SK-MEL-5 (cell line): ENCODE data around the gene MMRN2. TPM values are rescaled to one million over a fixed set of nuclear protein-coding genes. Genes with fewer than 3 reads are reported as not detected.
"Not testable (repeated sequence)": the region's sequence is repeated elsewhere in the genome, so short reads cannot be mapped to it uniquely, and the experiment has no call there.

Experiments
- DNase-seq: peaks from one replicate; pipeline ENCODE4 v3.0.0-alpha.2; 2016; ENCODE audit warnings: low read depth, low spot score
- in situ Hi-C: cut with HindIII; loops from 2 replicates; pipeline ENCODE4 v1.10.0; 2016; ENCODE audit warnings: low sequenced_read_pairs, high pct_unique_total_duplicates, low pct_unique_long_range_greater_than_20kb
- total RNA-seq: library from RNA; depleted of rRNA; stranded (reverse); fragments of >200 nt; shearing (Covaris generic); gene quantifications from 2 replicates; pipeline ENCODE4 v1.2.3, GENCODE V29; 2014

MMRN2 gene
- total RNA-seq, 1 experiment from 2014 or later = 0.08 TPM

- DNase-seq, in situ Hi-C loops: not testable (repeated sequence)
Observed at GRCh38 chr10:86934162-86934711, 23.2 kb downstream of the MMRN2 start.

DNA sequence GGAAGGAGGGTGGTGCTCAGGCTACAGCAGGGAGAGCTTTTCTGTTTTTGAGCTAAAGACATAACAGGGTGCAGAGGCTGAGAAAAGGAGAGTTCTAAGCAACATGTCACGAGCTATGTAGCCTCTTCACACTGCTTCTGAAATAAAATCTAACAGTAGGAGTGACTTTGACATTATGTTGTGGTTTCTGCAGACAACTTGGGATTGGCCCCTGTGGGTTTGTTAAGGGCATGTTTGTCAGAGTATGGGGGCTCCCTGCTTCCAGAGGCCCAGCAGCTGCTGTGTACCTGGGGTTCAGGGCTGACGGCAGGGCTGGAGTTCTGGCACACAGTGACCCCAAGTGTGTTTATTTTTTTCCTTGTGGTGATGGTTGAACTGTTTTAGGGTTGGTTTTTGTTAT lies 24.7 kb downstream of the MMRN2 start:
- DNase-seq = no peak
- in situ Hi-C loops = no loop called here

DNA sequence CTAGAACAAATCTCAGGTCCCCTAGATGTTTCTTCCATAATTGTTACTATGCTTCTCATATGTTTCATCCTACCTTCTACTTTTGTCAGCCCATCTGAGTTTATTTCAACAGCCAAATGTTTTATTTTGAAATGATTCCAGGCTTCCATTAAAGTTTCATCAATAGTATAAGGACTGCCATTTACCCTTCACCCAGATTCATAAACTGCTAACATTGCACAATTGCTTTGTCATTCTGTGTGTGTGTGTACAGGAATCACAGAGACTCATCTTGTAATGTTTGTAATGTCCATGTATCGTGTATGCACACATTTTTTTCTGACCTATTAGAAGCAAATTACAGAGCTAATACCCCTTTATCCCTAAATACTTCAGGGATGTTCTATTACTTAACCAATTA lies 25.5 kb downstream of the MMRN2 start:
- in situ Hi-C loops = no loop called here
- no peak for DNase-seq

DNA sequence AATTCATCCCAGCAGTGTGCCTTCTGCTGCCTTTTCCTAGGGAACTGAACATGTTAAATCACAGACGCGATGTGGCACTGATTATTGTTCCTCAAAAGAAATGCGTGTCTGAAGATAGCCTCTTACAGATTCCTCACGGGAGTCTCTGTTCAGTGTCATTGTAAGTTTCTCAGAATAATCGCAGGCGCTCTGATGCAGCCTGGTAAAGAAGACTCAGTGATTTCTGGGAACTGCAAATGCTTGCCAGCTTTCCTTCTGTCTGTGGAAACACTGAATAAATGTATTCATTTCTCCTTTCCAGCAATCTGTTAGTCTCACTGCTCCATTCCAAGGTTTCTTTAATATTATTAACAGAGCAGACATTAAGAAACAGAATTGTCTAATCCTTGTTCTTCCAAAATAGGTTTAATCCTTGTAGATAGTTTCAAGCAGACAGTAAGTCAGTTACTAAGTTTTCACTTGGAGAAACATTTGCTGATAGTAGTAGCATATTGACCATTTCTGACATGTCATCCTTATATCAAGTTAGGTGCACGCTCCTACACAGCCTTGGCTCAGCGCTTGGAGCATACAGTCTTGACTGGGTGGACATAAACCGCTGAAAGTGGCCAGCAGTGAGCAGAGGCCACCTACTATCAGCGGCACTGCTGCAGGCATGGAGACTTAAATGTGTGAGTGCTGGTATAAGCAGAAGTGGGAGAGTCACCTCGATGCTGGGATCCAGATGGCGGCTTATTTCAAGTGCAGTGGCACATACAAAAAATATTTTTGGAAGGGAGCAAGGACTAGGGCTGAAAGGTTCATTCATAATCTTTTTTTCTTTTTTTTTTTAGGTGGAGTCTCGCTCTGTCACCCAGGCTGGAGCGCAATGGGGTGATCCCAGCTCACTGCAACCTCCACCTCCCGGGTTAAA lies 27.7 kb downstream of the MMRN2 start:
- in situ Hi-C loops = no loop called here
- no peak for DNase-seq

- in situ Hi-C loops = no loop called here
- no peak for DNase-seq
Observed at GRCh38 chr10:86922553-86922961, 34.9 kb downstream of the MMRN2 start.

- in situ Hi-C loops = no loop called here
- no peak for DNase-seq
Observed at GRCh38 chr10:86918022-86918471, 39.4 kb downstream of the MMRN2 start.

DNA sequence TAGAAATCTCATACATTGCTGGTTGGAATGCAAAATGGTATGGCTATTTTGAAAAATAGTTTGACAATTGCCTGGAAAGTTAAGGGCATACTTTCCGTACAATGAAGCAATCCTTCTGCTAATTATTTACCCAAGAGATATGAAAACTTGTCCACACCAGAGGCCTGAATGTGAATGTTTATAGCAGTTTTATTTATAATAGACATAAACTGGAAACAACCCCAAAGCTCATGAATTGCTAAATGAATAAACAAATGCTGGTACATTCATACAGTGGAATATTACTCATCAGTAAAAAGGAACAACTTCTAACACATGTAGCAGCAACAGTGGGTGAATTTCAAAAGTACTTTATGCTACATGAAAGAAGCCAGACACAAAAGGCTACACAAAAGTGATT lies 42.7 kb downstream of the MMRN2 start:
- no peak for DNase-seq
- in situ Hi-C loops = no loop called here

GRCh38 chr10:86905429-86905828 lies 52.0 kb downstream of the MMRN2 start:
- in situ Hi-C loops = no loop called here

GRCh38 chr10:86904600-86904999 lies 52.8 kb downstream of the MMRN2 start:
- in situ Hi-C loops = no loop called here
- no peak for DNase-seq

More at GRCh38 chr10:86905429-86905828, 52.0 kb downstream of the MMRN2 start:
- DNase-seq = no peak

GRCh38 chr10:86900955-86901354 lies 56.5 kb downstream of the MMRN2 start:
- in situ Hi-C loops = no loop called here
- no peak for DNase-seq

GRCh38 chr10:86899670-86900276 lies 57.6 kb downstream of the MMRN2 start:
- in situ Hi-C loops = no loop called here
- peak; percentile 76 for DNase-seq

DNA sequence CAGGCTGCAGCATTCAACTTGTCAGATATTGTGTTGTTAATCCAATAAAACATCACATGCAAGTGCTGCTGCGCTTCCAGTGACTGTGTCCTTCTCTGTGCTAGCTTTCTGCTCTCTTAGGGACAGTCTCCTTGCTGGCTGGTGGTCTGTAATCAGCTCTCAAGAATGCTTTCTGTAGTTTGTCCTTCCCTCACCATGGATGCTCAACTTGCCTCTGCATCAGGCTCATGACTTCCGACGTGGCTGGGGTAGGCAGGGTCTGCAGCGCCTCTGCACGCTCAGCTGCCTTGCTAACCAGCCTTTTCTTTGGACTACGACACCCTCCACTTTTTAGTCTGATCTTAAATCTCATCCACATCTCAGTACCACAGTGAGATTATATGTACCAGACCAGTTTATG lies 58.3 kb downstream of the MMRN2 start:
- in situ Hi-C loops = no loop called here
- DNase-seq = no peak

GRCh38 chr10:86898511-86898910 lies 58.9 kb downstream of the MMRN2 start:
- no peak for DNase-seq
- in situ Hi-C loops = no loop called here

GRCh38 chr10:86889997-86890396 lies 67.4 kb downstream of the MMRN2 start:
- no peak for DNase-seq
- in situ Hi-C loops = no loop called here

DNA sequence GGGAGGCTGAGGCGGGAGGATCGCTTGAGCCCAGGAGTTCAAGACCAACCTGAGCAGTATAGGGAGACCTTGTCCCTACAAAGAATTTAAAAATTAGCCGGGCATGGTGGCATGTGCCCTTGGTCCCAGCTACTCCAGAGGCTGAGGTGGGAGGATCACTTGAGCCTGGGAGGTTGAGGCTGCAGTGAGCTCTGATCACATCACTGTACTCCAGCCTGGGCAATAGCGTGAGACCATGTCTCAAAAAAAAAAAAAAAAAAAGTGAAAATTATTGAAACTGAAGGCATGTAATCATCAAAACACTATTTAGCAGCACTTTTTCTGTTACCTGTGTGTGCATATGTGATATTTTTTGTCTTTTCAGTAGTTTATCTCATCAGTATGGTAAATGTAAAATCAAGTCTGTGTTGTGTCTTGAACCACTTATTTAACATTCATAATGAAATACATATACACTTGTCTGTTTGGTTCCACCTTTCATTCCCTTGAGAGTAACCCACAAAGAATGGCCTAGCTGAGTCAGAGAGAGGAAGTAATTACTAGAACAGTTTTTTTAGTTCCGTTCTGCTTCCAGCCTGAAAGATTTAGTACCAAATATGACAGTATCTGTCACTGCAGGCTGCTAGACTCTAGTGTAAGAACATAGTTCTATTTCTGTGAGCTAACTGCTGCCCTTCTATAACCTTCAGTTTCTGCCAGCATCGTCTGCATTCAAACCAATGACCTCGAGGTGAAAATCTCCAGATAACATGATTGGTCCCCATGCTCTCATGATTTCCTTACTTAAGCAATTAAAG lies 68.6 kb downstream of the MMRN2 start:
- in situ Hi-C loops = no loop called here

More for the DNA sequence above, 68.6 kb downstream of the MMRN2 start:
- no peak for DNase-seq
